ENCODE data around the gene TDRD7. TPM values are rescaled to one million over a fixed set of nuclear protein-coding genes. Genes with fewer than 3 reads are reported as not detected.

Gene TDRD7
- total RNA-seq, 1 experiment from 2014 or later, result 3.6 TPM

- no peaks in the 10 kb centered on the region for H3K4me1 ChIP-seq (ENCODE audit: insufficient read depth, low read length, poor library complexity, severe bottlenecking)
- POLR2A ChIA-PET (ENCODE audit: low non-redundant PET), result no interaction called here
- H3K27me3 ChIP-seq (replicated peaks; ENCODE audit: insufficient read depth, low read depth, low read length, poor library complexity), result no peaks in the 10 kb centered on the region
- TF ChIP-seq EZH2 (IDR thresholded peaks at IDR 0.05; ENCODE audit: borderline replicate concordance, low read depth, low read length, poor library complexity, severe bottlenecking) (no peak), CTCF (conservative IDR thresholded peaks at IDR 0.05; ENCODE audit: low read depth, low read length) (no peak)
- H3K9me3 ChIP-seq (ENCODE audit: low read depth, low read length, poor library complexity, severe bottlenecking), result no peaks in the 10 kb centered on the region
- BruUV-seq (replicated peaks), result no TSS peak
- no peak overlapping the region for H3K4me3 ChIP-seq (ENCODE audit: low read depth, low read length, poor library complexity, severe bottlenecking)
- no peak for DNase-seq (ENCODE audit: low spot score)
- intact Hi-C loops (cut with micrococcal nuclease; ENCODE audit: unreplicated experiment), result no loop called here
- H3K36me3 ChIP-seq (ENCODE audit: insufficient read depth, low read length, poor library complexity, severe bottlenecking), result no peaks in the 10 kb centered on the region
- CTCF ChIA-PET, result no interaction called here
- no peak overlapping the region for H3K27ac ChIP-seq (ENCODE audit: low read depth, low read length, poor library complexity, severe bottlenecking)
Observed at GRCh38 chr9:97479496-97480159, 67.7 kb downstream of the TDRD7 start.

- no TSS peak for BruUV-seq (replicated peaks)
Observed at GRCh38 chr9:97480174-97480573, 68.3 kb downstream of the TDRD7 start.

GRCh38 chr9:97480749-97481148, 68.9 kb downstream of the TDRD7 start:
- CTCF ChIA-PET, result no interaction called here

More at GRCh38 chr9:97480174-97480573, 68.3 kb downstream of the TDRD7 start:
- POLR2A ChIA-PET (ENCODE audit: low non-redundant PET), result no interaction called here
- H3K27ac ChIP-seq (ENCODE audit: low read depth, low read length, poor library complexity, severe bottlenecking), result no peak overlapping the region
- no peaks in the 10 kb centered on the region for H3K27me3 ChIP-seq (replicated peaks; ENCODE audit: insufficient read depth, low read depth, low read length, poor library complexity)
- no peaks in the 10 kb centered on the region for H3K36me3 ChIP-seq (ENCODE audit: insufficient read depth, low read length, poor library complexity, severe bottlenecking)
- CTCF ChIA-PET, result no interaction called here
- no peak for TF ChIP-seq EZH2 (IDR thresholded peaks at IDR 0.05; ENCODE audit: borderline replicate concordance, low read depth, low read length, poor library complexity, severe bottlenecking)
- no peak for TF ChIP-seq CTCF (conservative IDR thresholded peaks at IDR 0.05; ENCODE audit: low read depth, low read length)
- intact Hi-C loops (cut with micrococcal nuclease; ENCODE audit: unreplicated experiment), result no loop called here
- H3K4me1 ChIP-seq (ENCODE audit: insufficient read depth, low read length, poor library complexity, severe bottlenecking), result no peaks in the 10 kb centered on the region
- no peak for DNase-seq (ENCODE audit: low spot score)
- H3K9me3 ChIP-seq (ENCODE audit: low read depth, low read length, poor library complexity, severe bottlenecking), result no peaks in the 10 kb centered on the region
- no peak overlapping the region for H3K4me3 ChIP-seq (ENCODE audit: low read depth, low read length, poor library complexity, severe bottlenecking)

More at GRCh38 chr9:97480749-97481148, 68.9 kb downstream of the TDRD7 start:
- Histone ChIP-seq H3K36me3 (ENCODE audit: insufficient read depth, low read length, poor library complexity, severe bottlenecking) (no peaks in the 10 kb centered on the region), H3K4me3 (ENCODE audit: low read depth, low read length, poor library complexity, severe bottlenecking) (no peak overlapping the region), H3K4me1 (ENCODE audit: insufficient read depth, low read length, poor library complexity, severe bottlenecking) (no peaks in the 10 kb centered on the region), H3K9me3 (ENCODE audit: low read depth, low read length, poor library complexity, severe bottlenecking) (no peaks in the 10 kb centered on the region), H3K27ac (ENCODE audit: low read depth, low read length, poor library complexity, severe bottlenecking) (no peak overlapping the region), H3K27me3 (replicated peaks; ENCODE audit: insufficient read depth, low read depth, low read length, poor library complexity) (no peaks in the 10 kb centered on the region)
- TF ChIP-seq EZH2 (IDR thresholded peaks at IDR 0.05; ENCODE audit: borderline replicate concordance, low read depth, low read length, poor library complexity, severe bottlenecking), result no peak
- no peak for TF ChIP-seq CTCF (conservative IDR thresholded peaks at IDR 0.05; ENCODE audit: low read depth, low read length)
- POLR2A ChIA-PET (ENCODE audit: low non-redundant PET), result no interaction called here
- no peak for DNase-seq (ENCODE audit: low spot score)
- no TSS peak for BruUV-seq (replicated peaks)
- intact Hi-C loops (cut with micrococcal nuclease; ENCODE audit: unreplicated experiment), result no loop called here

Data from A673 (cell line).